IPS-20b (cell line): Measurements from ENCODE around the gene PRKCI.
"Not testable (repeated sequence)": the region's sequence is repeated elsewhere in the genome, so short reads cannot be mapped to it uniquely, and the experiment has no call there.

Experiments
- H3K27ac ChIP-seq: one replicate; pipeline ENCODE4 v1.5.1; 2013; ENCODE audit warnings: low read length
- H3K27me3 ChIP-seq: 2 replicates; pipeline ENCODE4 v1.6.1; 2013; ENCODE audit warnings: mild to moderate bottlenecking, low read length, inconsistent platforms; ENCODE audit not compliant: insufficient read depth
- H3K36me3 ChIP-seq: 2 replicates; pipeline ENCODE4 v1.6.1; 2013; ENCODE audit warnings: low read depth, mild to moderate bottlenecking, inconsistent platforms, low read length, moderate library complexity; ENCODE audit not compliant: insufficient read depth
- H3K4me1 ChIP-seq: 2 replicates; pipeline ENCODE4 v1.6.1; 2013; ENCODE audit warnings: mild to moderate bottlenecking, control low read depth, inconsistent platforms, low read length, moderate library complexity; ENCODE audit not compliant: insufficient read depth
- H3K4me3 ChIP-seq: 2 replicates; pipeline ENCODE4 v1.5.1; 2013; ENCODE audit warnings: mild to moderate bottlenecking, low read length, inconsistent platforms
- H3K9ac ChIP-seq: 2 replicates; pipeline ENCODE4 v1.6.1; 2013; ENCODE audit warnings: low read depth, mild to moderate bottlenecking, inconsistent platforms, low read length, moderate library complexity
- H3K9me3 ChIP-seq: 2 replicates; pipeline ENCODE4 v1.6.1; 2013; ENCODE audit warnings: mild to moderate bottlenecking, low read depth, low read length, inconsistent platforms; ENCODE audit not compliant: insufficient read depth

PRKCI gene

DNA sequence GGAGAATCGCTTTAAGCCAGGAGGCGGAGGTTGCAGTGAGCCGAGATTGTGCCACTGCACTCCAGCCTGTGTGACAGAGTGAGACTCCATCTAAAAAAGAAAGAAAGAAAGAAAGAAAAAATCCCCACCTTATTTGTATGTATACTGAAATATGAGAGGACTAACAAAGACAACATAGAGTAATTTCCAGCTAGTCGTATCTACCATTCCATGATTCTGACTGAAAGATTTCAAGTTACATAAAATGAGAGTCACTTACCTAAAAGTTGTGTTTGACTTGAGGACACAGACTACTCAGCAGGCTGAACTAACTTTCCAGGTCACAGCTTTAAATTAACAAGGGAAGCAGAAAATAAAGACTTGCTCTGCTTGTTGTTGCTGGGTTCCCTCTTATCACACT, 18.8 kb upstream of the PRKCI start:
- Histone ChIP-seq H3K4me1 (peaks cover 4% of the 10 kb centered on the region; the same call in 1 of the 2 replicates), H3K36me3 (no peaks in the 10 kb centered on the region), H3K4me3 (no peak overlapping the region), H3K9ac (no peak overlapping the region), H3K9me3 (no peaks in the 10 kb centered on the region), H3K27me3 (no peaks in the 10 kb centered on the region), H3K27ac (no peak overlapping the region)

DNA sequence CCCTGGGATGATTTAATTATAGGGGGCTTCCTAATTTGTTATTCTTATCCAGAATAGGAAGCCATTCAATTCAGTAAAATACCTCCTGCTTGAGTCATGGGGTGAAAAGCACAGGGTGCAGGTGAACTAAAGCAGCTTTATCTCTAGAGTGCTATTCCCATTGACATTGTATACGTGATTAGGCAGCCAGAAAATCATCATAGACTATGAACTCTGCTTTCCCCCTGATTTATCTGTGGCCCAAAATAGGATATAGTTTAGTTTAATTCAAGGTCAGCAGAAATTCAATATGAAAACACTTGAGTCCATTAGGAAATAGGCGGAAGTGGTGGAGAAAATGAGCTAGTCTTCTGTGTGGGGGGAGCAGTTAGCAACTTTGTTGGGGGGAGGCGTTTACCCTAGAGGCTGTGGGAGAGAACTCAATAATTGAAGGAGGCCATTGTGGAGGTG, 18.2 kb upstream of the PRKCI start:
- Histone ChIP-seq H3K27me3 (no peaks in the 10 kb centered on the region), H3K9ac (no peak overlapping the region), H3K9me3 (no peaks in the 10 kb centered on the region), H3K4me1 (peaks cover 4% of the 10 kb centered on the region; the same call in 1 of the 2 replicates), H3K27ac (no peak overlapping the region), H3K4me3 (no peak overlapping the region), H3K36me3 (no peaks in the 10 kb centered on the region)

DNA sequence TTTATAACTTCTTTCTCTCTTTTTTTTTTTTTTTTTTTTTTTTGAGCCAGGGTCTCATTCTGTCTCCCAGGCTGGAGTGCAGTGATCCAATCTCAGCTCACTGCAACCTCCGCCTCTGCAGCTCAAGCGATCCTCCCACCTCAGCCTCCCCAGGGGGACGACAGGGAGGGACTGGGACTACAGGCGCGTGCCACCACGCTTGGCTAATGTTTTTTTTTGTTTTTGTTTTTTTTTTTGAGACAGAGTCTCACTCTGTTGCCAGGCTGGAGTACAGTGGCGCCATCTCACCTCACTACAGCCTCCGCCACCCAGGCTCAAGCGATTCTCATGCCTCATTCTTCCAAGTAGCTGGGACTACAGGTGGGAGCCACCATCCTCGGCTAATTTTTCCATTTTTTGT, 17.7 kb upstream of the PRKCI start:
- H3K4me3 ChIP-seq, result no peak overlapping the region
- no peak overlapping the region for H3K9ac ChIP-seq
- H3K27me3 ChIP-seq, result no peaks in the 10 kb centered on the region
- peaks cover 4% of the 10 kb centered on the region; the same call in 1 of the 2 replicates for H3K4me1 ChIP-seq
- H3K9me3 ChIP-seq, result no peaks in the 10 kb centered on the region
- H3K36me3 ChIP-seq, result no peaks in the 10 kb centered on the region
- no peak overlapping the region for H3K27ac ChIP-seq

DNA sequence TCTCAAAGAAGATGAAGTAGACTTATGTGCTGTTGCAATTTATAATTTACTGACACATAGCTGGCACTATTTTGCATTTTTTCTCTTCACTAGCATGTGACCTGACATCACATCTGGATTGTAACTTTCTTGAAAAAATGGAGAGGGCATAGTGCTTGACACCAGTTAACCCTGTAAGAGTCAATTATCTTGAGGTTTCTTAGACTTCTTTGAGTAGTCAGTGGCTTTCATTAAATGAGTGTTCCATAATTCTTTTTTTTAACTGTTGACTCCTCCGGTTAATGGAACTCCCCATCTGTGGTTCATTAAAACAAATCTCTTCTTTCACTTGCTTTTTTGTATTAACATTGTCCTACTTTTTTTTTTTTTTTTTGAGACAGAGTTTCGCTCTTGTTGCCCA, 16.9 kb upstream of the PRKCI start:
- H3K9me3 ChIP-seq, result no peaks in the 10 kb centered on the region
- peaks cover 3% of the 10 kb centered on the region; the same call in 1 of the 2 replicates for H3K4me1 ChIP-seq
- H3K27me3 ChIP-seq, result no peaks in the 10 kb centered on the region
- H3K4me3 ChIP-seq, result no peak overlapping the region
- no peak overlapping the region for H3K27ac ChIP-seq
- H3K36me3 ChIP-seq, result no peaks in the 10 kb centered on the region
- H3K9ac ChIP-seq, result no peak overlapping the region

DNA sequence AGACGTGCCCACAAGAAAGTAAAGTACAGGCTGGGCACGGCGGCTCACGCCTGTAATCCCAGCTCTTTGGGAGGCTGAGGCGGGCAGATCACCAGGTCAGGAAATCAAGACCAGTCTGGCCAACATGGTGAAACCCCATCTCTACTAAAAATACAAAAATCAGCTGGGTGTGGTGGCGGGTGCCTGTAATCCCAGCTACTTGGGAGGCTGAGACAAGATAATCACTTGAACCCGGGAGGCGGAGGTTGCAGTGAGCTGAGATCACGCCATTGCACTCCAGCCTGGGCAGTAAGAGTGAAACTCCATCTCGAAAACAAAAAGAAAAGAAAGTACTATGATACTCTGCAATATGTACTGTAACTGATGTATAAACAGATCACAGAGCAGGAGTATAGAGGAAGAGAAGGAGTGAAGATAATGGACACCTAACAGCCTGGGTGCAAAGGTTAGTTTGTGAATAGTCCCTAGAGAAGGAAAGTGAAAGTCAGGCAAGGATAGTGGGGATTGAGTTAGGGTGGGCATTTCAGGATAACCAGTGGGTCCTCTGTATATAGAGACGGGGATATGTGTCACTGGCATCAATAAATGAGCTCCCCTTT, 16.0 kb upstream of the PRKCI start:
- not testable (repeated sequence) for H3K36me3 ChIP-seq, H3K4me3 ChIP-seq, H3K27ac ChIP-seq, H3K4me1 ChIP-seq, H3K9ac ChIP-seq, H3K27me3 ChIP-seq, H3K9me3 ChIP-seq

DNA sequence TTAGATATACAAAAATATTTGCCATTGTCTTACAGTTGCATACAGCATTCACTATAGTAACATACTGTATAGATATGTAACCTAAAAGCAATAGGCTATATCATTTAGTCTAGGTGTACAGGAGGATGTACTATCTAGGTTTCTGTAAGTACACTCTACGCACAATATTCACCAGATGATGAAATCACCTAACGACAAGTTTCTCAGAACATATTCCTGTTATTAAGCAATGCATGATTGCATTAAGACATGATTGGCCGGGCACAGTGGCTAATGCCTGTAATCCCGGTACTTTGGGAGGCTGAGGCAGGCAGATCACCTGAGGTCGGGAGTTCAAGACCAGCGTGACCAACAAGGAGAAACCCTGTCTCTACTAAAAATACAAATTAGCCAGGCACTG, 14.5 kb upstream of the PRKCI start:
- Histone ChIP-seq H3K9ac (no peak overlapping the region), H3K27me3 (no peaks in the 10 kb centered on the region), H3K4me1 (peaks cover 2% of the 10 kb centered on the region; the same call in 1 of the 2 replicates), H3K27ac (no peak overlapping the region), H3K9me3 (0 out of 2 replicates have a peak, but pooled peaks cover 6% of the 10 kb centered on the region), H3K4me3 (no peak overlapping the region), H3K36me3 (no peaks in the 10 kb centered on the region)

- Histone ChIP-seq H3K9ac (no peak overlapping the region), H3K4me1 (no peaks in the 10 kb centered on the region), H3K4me3 (no peak overlapping the region), H3K27me3 (no peaks in the 10 kb centered on the region), H3K36me3 (no peaks in the 10 kb centered on the region), H3K9me3 (0 out of 2 replicates have a peak, but pooled peaks cover 6% of the 10 kb centered on the region), H3K27ac (no peak overlapping the region)
Observed at GRCh38 chr3:170211668-170212067, 10.6 kb upstream of the PRKCI start.

DNA sequence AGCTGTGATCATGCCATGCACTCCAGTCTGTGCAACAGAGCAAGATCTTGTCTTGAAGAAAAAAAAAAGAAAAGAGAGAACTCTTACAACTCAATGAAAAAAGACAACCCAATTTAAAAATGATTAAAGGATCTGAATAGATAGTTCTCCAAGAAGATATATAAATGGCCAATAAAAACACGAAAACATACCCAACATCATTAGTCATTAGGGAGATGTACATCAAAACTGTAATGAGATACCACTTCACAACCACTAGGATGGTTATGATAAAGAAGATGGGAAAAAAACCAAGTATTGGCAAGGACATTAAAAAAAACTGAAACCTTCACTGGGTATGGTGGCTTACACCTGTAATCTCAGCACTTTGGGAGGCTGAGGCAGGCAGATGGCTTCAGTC, 2.4 kb upstream of the PRKCI start:
- no peak overlapping the region for H3K27ac ChIP-seq
- no peaks in the 10 kb centered on the region for H3K36me3 ChIP-seq
- H3K27me3 ChIP-seq, result no peaks in the 10 kb centered on the region
- H3K4me1 ChIP-seq, result peaks cover under 1% of the 10 kb centered on the region; the same call in 1 of the 2 replicates
- H3K9ac ChIP-seq, result no peak overlapping the region
- H3K4me3 ChIP-seq, result no peak overlapping the region
- no peaks in the 10 kb centered on the region; the same call in 1 of the 2 replicates for H3K9me3 ChIP-seq

GRCh38 chr3:170220871-170221270, 1.4 kb upstream of the PRKCI start:
- no peak overlapping the region for H3K4me3 ChIP-seq
- H3K4me1 ChIP-seq, result peaks cover 8% of the 10 kb centered on the region; the same call in 1 of the 2 replicates
- no peak overlapping the region for H3K9ac ChIP-seq
- H3K27me3 ChIP-seq, result no peaks in the 10 kb centered on the region
- no peak overlapping the region for H3K27ac ChIP-seq
- H3K9me3 ChIP-seq, result no peaks in the 10 kb centered on the region; the same call in 1 of the 2 replicates
- H3K36me3 ChIP-seq, result no peaks in the 10 kb centered on the region

DNA sequence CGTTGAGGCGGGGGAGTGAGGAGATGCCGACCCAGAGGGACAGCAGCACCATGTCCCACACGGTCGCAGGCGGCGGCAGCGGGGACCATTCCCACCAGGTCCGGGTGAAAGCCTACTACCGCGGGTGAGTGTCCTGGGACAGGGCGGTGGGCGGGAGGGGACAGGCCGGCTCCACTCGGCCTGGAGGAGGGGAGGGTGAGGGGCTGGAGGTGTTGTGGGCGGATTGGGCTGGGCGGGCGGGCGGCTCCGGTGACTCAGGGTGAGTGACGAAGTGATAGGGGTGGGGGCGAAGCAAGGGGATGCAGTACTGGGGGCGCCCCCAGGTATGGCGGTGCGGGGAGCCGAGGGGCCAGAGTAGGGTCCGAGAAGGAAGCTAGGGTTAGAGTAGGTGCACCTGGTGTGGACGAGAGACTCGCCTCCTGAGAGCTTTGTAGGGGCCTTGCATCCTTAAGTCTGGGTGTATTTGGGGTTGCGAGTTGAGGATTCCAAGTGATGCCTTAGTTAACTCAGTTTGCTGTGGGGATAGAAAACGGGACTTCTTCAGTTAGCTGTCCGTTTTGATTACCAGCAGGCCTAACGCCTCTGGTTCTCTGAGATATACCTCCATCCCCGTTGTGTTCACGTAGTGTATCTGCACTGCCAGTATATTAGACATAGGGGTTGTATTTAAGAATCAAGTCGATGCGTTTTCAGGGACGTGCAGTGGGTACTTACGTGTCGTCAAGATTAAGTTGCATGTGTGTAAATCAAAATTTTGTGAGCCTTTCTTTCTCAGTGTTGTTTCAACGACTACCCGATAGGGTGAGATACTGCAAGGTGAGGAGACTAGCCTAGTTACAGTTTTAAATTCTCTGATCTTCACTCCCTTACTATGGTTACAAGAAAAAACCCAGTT, 670 bp downstream of the PRKCI start:
- Histone ChIP-seq H3K4me3 (peak overlapping the region; percentile 87), H3K4me1 (peaks cover 13% of the 10 kb centered on the region; the same call in 1 of the 2 replicates), H3K9ac (peak overlapping the region; percentile 96), H3K27me3 (no peaks in the 10 kb centered on the region), H3K9me3 (no peaks in the 10 kb centered on the region; the same call in 1 of the 2 replicates), H3K36me3 (no peaks in the 10 kb centered on the region), H3K27ac (no peak overlapping the region)

GRCh38 chr3:170225166-170225565, 2.9 kb downstream of the PRKCI start:
- Histone ChIP-seq H3K9me3 (no peaks in the 10 kb centered on the region), H3K4me3 (no peak overlapping the region; the same call in 1 of the 2 replicates), H3K9ac (no peak overlapping the region), H3K27ac (no peak overlapping the region), H3K36me3 (no peaks in the 10 kb centered on the region), H3K27me3 (no peaks in the 10 kb centered on the region), H3K4me1 (peaks cover 13% of the 10 kb centered on the region; the same call in 1 of the 2 replicates)
